ENCODE results near the gene RRBP1. TPM values are rescaled to one million over a fixed set of nuclear protein-coding genes. Genes with fewer than 3 reads are reported as not detected.
A peak's percentile ranks its signal among the peaks of the same experiment; 100 is the strongest.

The RRBP1 gene
- total RNA-seq, 1 experiment from 2014 or later = 75.9 TPM

DNA sequence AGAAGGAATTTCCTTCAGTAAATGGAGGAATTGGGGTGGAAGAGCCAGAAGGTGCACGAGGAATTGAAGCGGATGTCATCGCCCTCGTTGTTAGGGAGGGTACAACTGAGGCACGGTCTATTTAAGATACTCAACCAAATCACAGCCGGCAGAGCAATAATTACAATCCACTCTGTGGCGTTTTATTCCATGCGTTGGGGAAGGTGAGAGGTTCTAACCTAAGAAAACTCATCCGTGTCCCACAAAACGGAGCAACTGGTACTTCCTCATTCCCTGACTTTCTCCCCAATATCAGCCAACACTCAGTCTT, 802 bp upstream of the RRBP1 start:
- DNase-seq (ENCODE audit: low spot score) = no peak
- Histone ChIP-seq H3K4me3 (ENCODE audit: low read depth, low read length, poor library complexity, severe bottlenecking) (peak overlapping the region; percentile 66), H3K27me3 (replicated peaks; ENCODE audit: insufficient read depth, low read depth, low read length, poor library complexity) (peaks cover 18% of the 10 kb centered on the region), H3K9me3 (ENCODE audit: low read depth, low read length, poor library complexity, severe bottlenecking) (no peaks in the 10 kb centered on the region), H3K27ac (ENCODE audit: low read depth, low read length, poor library complexity, severe bottlenecking) (peak overlapping the region; percentile 62), H3K36me3 (ENCODE audit: insufficient read depth, low read length, poor library complexity, severe bottlenecking) (peaks cover 14% of the 10 kb centered on the region), H3K4me1 (ENCODE audit: insufficient read depth, low read length, poor library complexity, severe bottlenecking) (peaks cover 16% of the 10 kb centered on the region)
- POLR2A ChIA-PET (ENCODE audit: low non-redundant PET) = interaction anchor here (0.6 kb wide), 1 partner anchor 21 kb away, joined by 3 read pairs; no protein-coding TSS in a partner anchor
- BruUV-seq (replicated peaks) = no TSS peak
- TF ChIP-seq EZH2 (IDR thresholded peaks at IDR 0.05; ENCODE audit: borderline replicate concordance, low read depth, low read length, poor library complexity, severe bottlenecking) = no peak
- TF ChIP-seq, protein P1, sequence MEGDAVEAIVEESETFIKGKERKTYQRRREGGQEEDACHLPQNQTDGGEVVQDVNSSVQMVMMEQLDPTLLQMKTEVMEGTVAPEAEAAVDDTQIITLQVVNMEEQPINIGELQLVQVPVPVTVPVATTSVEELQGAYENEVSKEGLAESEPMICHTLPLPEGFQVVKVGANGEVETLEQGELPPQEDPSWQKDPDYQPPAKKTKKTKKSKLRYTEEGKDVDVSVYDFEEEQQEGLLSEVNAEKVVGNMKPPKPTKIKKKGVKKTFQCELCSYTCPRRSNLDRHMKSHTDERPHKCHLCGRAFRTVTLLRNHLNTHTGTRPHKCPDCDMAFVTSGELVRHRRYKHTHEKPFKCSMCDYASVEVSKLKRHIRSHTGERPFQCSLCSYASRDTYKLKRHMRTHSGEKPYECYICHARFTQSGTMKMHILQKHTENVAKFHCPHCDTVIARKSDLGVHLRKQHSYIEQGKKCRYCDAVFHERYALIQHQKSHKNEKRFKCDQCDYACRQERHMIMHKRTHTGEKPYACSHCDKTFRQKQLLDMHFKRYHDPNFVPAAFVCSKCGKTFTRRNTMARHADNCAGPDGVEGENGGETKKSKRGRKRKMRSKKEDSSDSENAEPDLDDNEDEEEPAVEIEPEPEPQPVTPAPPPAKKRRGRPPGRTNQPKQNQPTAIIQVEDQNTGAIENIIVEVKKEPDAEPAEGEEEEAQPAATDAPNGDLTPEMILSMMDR (conservative IDR thresholded peaks at IDR 0.05; ENCODE audit: low read depth, low read length) = no peak
- intact Hi-C loops (cut with micrococcal nuclease; ENCODE audit: unreplicated experiment) = loop anchor here (10.0 kb wide), 2 partner anchors 148 to 212 kb away; partner anchors contain the start of gene BFSP1
- CTCF ChIA-PET = interaction anchor here (0.7 to 1.2 kb wide), 6 partner anchors 8 to 881 kb away, joined by 3 to 9 read pairs (median 3); no protein-coding TSS in a partner anchor

DNA sequence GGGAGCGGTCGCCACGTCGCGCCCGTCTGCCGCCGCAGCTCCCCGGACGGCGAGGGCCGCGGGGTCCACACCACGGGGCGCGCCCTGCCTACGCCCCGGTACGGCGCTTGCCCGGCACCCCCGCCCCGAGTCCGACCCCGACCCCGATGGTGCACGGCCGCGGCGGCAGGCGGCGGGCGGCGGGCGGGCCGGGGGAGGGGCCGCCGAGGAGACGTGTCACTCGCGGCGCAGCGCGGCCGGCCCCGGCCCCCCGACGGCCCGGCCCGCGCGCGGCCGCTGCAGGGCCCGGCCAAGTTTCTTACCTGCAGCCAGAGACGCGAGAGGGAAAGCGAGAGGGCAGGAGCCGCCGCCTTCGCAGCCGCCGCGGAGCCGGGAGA, 328 bp downstream of the RRBP1 start:
- TF ChIP-seq, protein P1 (conservative IDR thresholded peaks at IDR 0.05; ENCODE audit: low read depth, low read length) = no peak
- TF ChIP-seq EZH2 (IDR thresholded peaks at IDR 0.05; ENCODE audit: borderline replicate concordance, low read depth, low read length, poor library complexity, severe bottlenecking) = no peak
- BruUV-seq (replicated peaks) = no TSS peak
- POLR2A ChIA-PET (ENCODE audit: low non-redundant PET) = interaction anchor here (0.6 kb wide), 1 partner anchor 176 kb away, joined by 3 read pairs; no protein-coding TSS in a partner anchor
- peaks cover 12% of the 10 kb centered on the region for H3K27me3 ChIP-seq (replicated peaks; ENCODE audit: insufficient read depth, low read depth, low read length, poor library complexity)
- H3K36me3 ChIP-seq (ENCODE audit: insufficient read depth, low read length, poor library complexity, severe bottlenecking) = peaks cover 14% of the 10 kb centered on the region
- H3K4me3 ChIP-seq (ENCODE audit: low read depth, low read length, poor library complexity, severe bottlenecking) = peak overlapping the region; percentile 66
- H3K27ac ChIP-seq (ENCODE audit: low read depth, low read length, poor library complexity, severe bottlenecking) = peak overlapping the region; percentile 70
- CTCF ChIA-PET = interaction anchor here (0.6 to 1.2 kb wide), 5 partner anchors 9 to 140 kb away, joined by 3 to 9 read pairs (median 5); no protein-coding TSS in a partner anchor
- no peaks in the 10 kb centered on the region for H3K9me3 ChIP-seq (ENCODE audit: low read depth, low read length, poor library complexity, severe bottlenecking)
- H3K4me1 ChIP-seq (ENCODE audit: insufficient read depth, low read length, poor library complexity, severe bottlenecking) = peaks cover 16% of the 10 kb centered on the region
- intact Hi-C loops (cut with micrococcal nuclease; ENCODE audit: unreplicated experiment) = loop anchor here (10.0 kb wide), 2 partner anchors 147 to 213 kb away; partner anchors contain the start of gene BFSP1
- DNase-seq (ENCODE audit: low spot score) = no peak

DNA sequence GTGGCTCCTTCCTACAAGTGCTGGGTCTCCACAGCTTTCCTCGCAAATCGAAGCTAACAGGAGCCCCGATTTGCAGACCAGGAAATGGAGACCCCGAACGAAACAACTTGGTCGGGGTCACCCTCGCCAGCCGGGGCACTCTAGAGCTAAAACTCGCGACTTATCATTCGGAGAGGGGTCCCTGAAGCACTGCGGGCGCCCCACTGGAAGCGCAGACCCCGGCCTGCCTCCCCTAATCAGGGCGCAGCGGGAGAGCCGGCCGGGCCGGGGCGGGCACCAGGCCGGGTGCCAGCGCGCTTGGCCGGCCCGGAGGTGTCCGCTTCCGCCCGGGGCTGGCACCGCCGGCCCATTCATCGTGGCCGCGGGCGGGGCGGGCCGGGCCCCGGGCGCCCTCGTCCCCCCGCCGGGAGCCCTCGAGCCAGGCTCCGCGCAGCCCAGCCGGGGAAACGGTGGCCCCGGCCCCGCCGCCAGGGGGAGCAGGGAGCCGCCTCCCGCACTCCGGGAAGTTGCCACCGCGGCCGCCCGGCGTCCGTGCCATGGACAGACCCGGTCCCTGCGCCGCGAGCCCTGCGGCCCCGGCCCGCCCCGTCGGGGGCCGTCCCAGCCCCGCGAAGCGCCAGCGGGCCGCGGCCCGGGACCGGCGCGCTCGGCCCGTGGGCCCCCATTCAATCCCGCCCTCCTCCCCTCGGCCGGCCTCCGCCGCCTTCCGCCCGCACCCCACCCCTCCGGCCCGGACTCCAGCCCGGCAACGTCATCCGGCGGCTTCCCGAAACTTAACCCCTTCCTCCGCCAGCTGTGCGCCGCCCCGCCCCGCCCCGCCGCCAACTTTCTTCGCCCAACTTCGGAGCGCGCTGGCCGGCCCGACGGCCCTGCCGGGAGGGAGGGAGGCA, 961 bp downstream of the RRBP1 start:
- intact Hi-C loops (cut with micrococcal nuclease; ENCODE audit: unreplicated experiment) = loop anchor here (10.0 kb wide), 2 partner anchors 146 to 214 kb away; partner anchors contain the start of gene BFSP1
- H3K4me3 ChIP-seq (ENCODE audit: low read depth, low read length, poor library complexity, severe bottlenecking) = peak overlapping the region; percentile 66
- no peaks in the 10 kb centered on the region for H3K9me3 ChIP-seq (ENCODE audit: low read depth, low read length, poor library complexity, severe bottlenecking)
- H3K36me3 ChIP-seq (ENCODE audit: insufficient read depth, low read length, poor library complexity, severe bottlenecking) = peaks cover 14% of the 10 kb centered on the region
- H3K27ac ChIP-seq (ENCODE audit: low read depth, low read length, poor library complexity, severe bottlenecking) = peak overlapping the region; percentile 58
- H3K27me3 ChIP-seq (replicated peaks; ENCODE audit: insufficient read depth, low read depth, low read length, poor library complexity) = peaks cover 12% of the 10 kb centered on the region
- DNase-seq (ENCODE audit: low spot score) = peak; percentile 79
- CTCF ChIA-PET = no interaction called here
- no peak for TF ChIP-seq EZH2 (IDR thresholded peaks at IDR 0.05; ENCODE audit: borderline replicate concordance, low read depth, low read length, poor library complexity, severe bottlenecking)
- TF ChIP-seq, protein P1 (conservative IDR thresholded peaks at IDR 0.05; ENCODE audit: low read depth, low read length) = peak; percentile 42
- BruUV-seq (replicated peaks) = no TSS peak
- H3K4me1 ChIP-seq (ENCODE audit: insufficient read depth, low read length, poor library complexity, severe bottlenecking) = peaks cover 16% of the 10 kb centered on the region
- POLR2A ChIA-PET (ENCODE audit: low non-redundant PET) = interaction anchor here (0.7 kb wide), 1 partner anchor 288 kb away, joined by 3 read pairs; the partner anchor contains the start of gene MGME1
